NCI-H2227 treated with DMSO at 0.1 percent for 48 hours (cell line): ENCODE results near the gene AFAP1L2.
"Not testable (repeated sequence)": the region's sequence is repeated elsewhere in the genome, so short reads cannot be mapped to it uniquely, and the experiment has no call there.

Source experiments
- DNase-seq: peaks from one replicate; lab custom pipeline; 2025; lab: John Stamatoyannopoulos, UW

Gene AFAP1L2

GRCh38 chr10:114337510-114338462, 66.5 kb downstream of the AFAP1L2 start:
- no peak for DNase-seq

- no peak for DNase-seq
Measured at GRCh38 chr10:114336823-114337509, 67.3 kb downstream of the AFAP1L2 start.

- no peak for DNase-seq
Measured at GRCh38 chr10:114335614-114336013, 68.7 kb downstream of the AFAP1L2 start.

- no peak for DNase-seq
Measured at GRCh38 chr10:114334301-114334700, 70.0 kb downstream of the AFAP1L2 start.

- not testable (repeated sequence) for DNase-seq
Measured at GRCh38 chr10:114333441-114333840, 70.9 kb downstream of the AFAP1L2 start.

- no peak for DNase-seq
Measured at GRCh38 chr10:114332301-114333192, 71.8 kb downstream of the AFAP1L2 start.

- no peak for DNase-seq
Measured at GRCh38 chr10:114329634-114330365, 74.5 kb downstream of the AFAP1L2 start.

- DNase-seq, result no peak
Measured at GRCh38 chr10:114328874-114329273, 75.4 kb downstream of the AFAP1L2 start.

GRCh38 chr10:114328441-114328812, 75.9 kb downstream of the AFAP1L2 start:
- no peak for DNase-seq

- DNase-seq, result no peak
Measured at GRCh38 chr10:114327537-114328440, 76.5 kb downstream of the AFAP1L2 start.

- DNase-seq, result no peak
Measured at GRCh38 chr10:114326795-114327194, 77.5 kb downstream of the AFAP1L2 start.

GRCh38 chr10:114323023-114323422, 81.3 kb downstream of the AFAP1L2 start:
- no peak for DNase-seq

GRCh38 chr10:114322344-114322743, 82.0 kb downstream of the AFAP1L2 start:
- DNase-seq, result no peak

- no peak for DNase-seq
Measured at GRCh38 chr10:114320249-114321116, 83.8 kb downstream of the AFAP1L2 start.

- no peak for DNase-seq
Measured at GRCh38 chr10:114319406-114320248, 84.7 kb downstream of the AFAP1L2 start.

GRCh38 chr10:114316744-114317143, 87.6 kb downstream of the AFAP1L2 start:
- no peak for DNase-seq

- no peak for DNase-seq
Measured at GRCh38 chr10:114315566-114316420, 88.5 kb downstream of the AFAP1L2 start.
